KOPT-K1 (cell line): ENCODE measurements around the gene EPC2.
"Not testable (repeated sequence)": the region's sequence is repeated elsewhere in the genome, so short reads cannot be mapped to it uniquely, and the experiment has no call there.

Experiments
- H3K27ac ChIP-seq: fragments of 200-600 bp; sonication (generic); 2 replicates; pipeline ENCODE4 v1.5.1; 2016; ENCODE audit warnings: antibody characterized with exemption, mild to moderate bottlenecking, low read depth, low read length; ENCODE audit not compliant: poor library complexity, severe bottlenecking
- H3K36me3 ChIP-seq: fragments of 200-600 bp; sonication (generic); 2 replicates; pipeline ENCODE4 v1.5.1; 2017; ENCODE audit warnings: antibody characterized with exemption, mild to moderate bottlenecking, low read length, moderate library complexity; ENCODE audit not compliant: insufficient read depth
- H3K9me3 ChIP-seq: fragments of 200-600 bp; sonication (generic); 2 replicates; pipeline ENCODE4 v1.5.1; 2017; ENCODE audit warnings: antibody characterized with exemption, low read length, mild to moderate bottlenecking; ENCODE audit not compliant: insufficient read depth, poor library complexity, severe bottlenecking

The EPC2 gene

GRCh38 chr2:148678302-148679179 is 34.0 kb downstream of the EPC2 start:
- H3K27ac ChIP-seq, H3K36me3 ChIP-seq, H3K9me3 ChIP-seq: not testable (repeated sequence)

GRCh38 chr2:148680462-148680861 is 35.9 kb downstream of the EPC2 start:
- Histone ChIP-seq H3K36me3 (no peaks in the 10 kb centered on the region), H3K9me3 (no peaks in the 10 kb centered on the region), H3K27ac (no peak overlapping the region)

- no peaks in the 10 kb centered on the region for H3K36me3 ChIP-seq
- no peaks in the 10 kb centered on the region for H3K9me3 ChIP-seq
- no peak overlapping the region for H3K27ac ChIP-seq
Observed at GRCh38 chr2:148681443-148681842, 36.9 kb downstream of the EPC2 start.

- not testable (repeated sequence) for H3K9me3 ChIP-seq, H3K27ac ChIP-seq, H3K36me3 ChIP-seq
Observed at GRCh38 chr2:148681862-148682261, 37.3 kb downstream of the EPC2 start.

GRCh38 chr2:148684507-148684906 is 40.0 kb downstream of the EPC2 start:
- Histone ChIP-seq H3K9me3 (no peaks in the 10 kb centered on the region), H3K36me3 (no peaks in the 10 kb centered on the region)

GRCh38 chr2:148687543-148687942 is 43.0 kb downstream of the EPC2 start:
- peaks cover 21% of the 10 kb centered on the region for H3K36me3 ChIP-seq
- no peaks in the 10 kb centered on the region for H3K9me3 ChIP-seq
- H3K27ac ChIP-seq, result no peak overlapping the region

More at GRCh38 chr2:148684507-148684906, 40.0 kb downstream of the EPC2 start:
- H3K27ac ChIP-seq, result no peak overlapping the region

- H3K27ac ChIP-seq, H3K9me3 ChIP-seq: not testable (repeated sequence)
- H3K36me3 ChIP-seq, result peaks cover 24% of the 10 kb centered on the region
Observed at GRCh38 chr2:148688011-148688410, 43.5 kb downstream of the EPC2 start.

GRCh38 chr2:148696985-148697384 is 52.4 kb downstream of the EPC2 start:
- peaks cover 45% of the 10 kb centered on the region for H3K9me3 ChIP-seq
- peaks cover 61% of the 10 kb centered on the region for H3K36me3 ChIP-seq
- H3K27ac ChIP-seq, result no peak overlapping the region

- peaks cover 59% of the 10 kb centered on the region for H3K36me3 ChIP-seq
- H3K9me3 ChIP-seq, result peaks cover 73% of the 10 kb centered on the region
Observed at GRCh38 chr2:148699830-148700229, 55.3 kb downstream of the EPC2 start.

GRCh38 chr2:148701039-148701438 is 56.5 kb downstream of the EPC2 start:
- Histone ChIP-seq H3K36me3 (peaks cover 57% of the 10 kb centered on the region), H3K27ac (no peak overlapping the region), H3K9me3 (peaks cover 79% of the 10 kb centered on the region)

More at GRCh38 chr2:148699830-148700229, 55.3 kb downstream of the EPC2 start:
- no peak overlapping the region for H3K27ac ChIP-seq

- Histone ChIP-seq H3K9me3 (peaks cover 84% of the 10 kb centered on the region), H3K36me3 (peaks cover 51% of the 10 kb centered on the region), H3K27ac (no peak overlapping the region)
Observed at GRCh38 chr2:148701877-148702276, 57.3 kb downstream of the EPC2 start.

GRCh38 chr2:148702475-148702874 is 57.9 kb downstream of the EPC2 start:
- Histone ChIP-seq H3K9me3 (peaks cover 84% of the 10 kb centered on the region), H3K36me3 (peaks cover 45% of the 10 kb centered on the region), H3K27ac (no peak overlapping the region)

- Histone ChIP-seq H3K27ac (no peak overlapping the region), H3K36me3 (peaks cover 44% of the 10 kb centered on the region), H3K9me3 (peaks cover 72% of the 10 kb centered on the region)
Observed at GRCh38 chr2:148704247-148704646, 59.7 kb downstream of the EPC2 start.

GRCh38 chr2:148716378-148716920 is 71.9 kb downstream of the EPC2 start:
- Histone ChIP-seq H3K36me3 (peaks cover 12% of the 10 kb centered on the region; the same call in 1 of the 2 replicates), H3K27ac (no peak overlapping the region), H3K9me3 (peaks cover 16% of the 10 kb centered on the region)

- Histone ChIP-seq H3K9me3 (peaks cover 16% of the 10 kb centered on the region), H3K36me3 (peaks cover 12% of the 10 kb centered on the region; the same call in 1 of the 2 replicates), H3K27ac (no peak overlapping the region)
Observed at GRCh38 chr2:148718039-148718438, 73.5 kb downstream of the EPC2 start.
